Esophagus squamous epithelium (tissue), 5 donors: ENCODE measurements around the gene HRC. TPM values are rescaled to one million over a fixed set of nuclear protein-coding genes. Genes with fewer than 3 reads are reported as not detected.

Experiments used
- DNase-seq: peaks from one replicate; lab custom pipeline; 2025; lab: John Stamatoyannopoulos, UW
- H3K27ac ChIP-seq, 4 donors: fragments of 200-600 bp; sonication (generic); one replicate each; pipeline ENCODE4 v1.5.1; 2016 to 2019; ENCODE audit warnings: mild to moderate bottlenecking in 1 of 4
- H3K27me3 ChIP-seq, 4 donors: fragments of 200-600 bp; sonication (generic); 1 replicate in 3 of 4; 2 replicates in 1 of 4; pipeline versions ENCODE4 v1.5.1 to v1.6.0; 2017 to 2021; ENCODE audit warnings: antibody characterized with exemption in 1 of 4
- H3K36me3 ChIP-seq, 3 donors: fragments of 200-600 bp; sonication (generic); one replicate each; pipeline ENCODE4 v1.5.1; 2016 to 2019
- H3K4me1 ChIP-seq, 3 donors: fragments of 200-600 bp; sonication (generic); one replicate each; pipeline ENCODE4 v1.5.1; 2017 to 2019
- H3K4me3 ChIP-seq, 4 donors: fragments of 200-600 bp; sonication (generic); 1 replicate in 3 of 4; 2 replicates in 1 of 4; pipeline ENCODE4 v1.5.1; 2016 to 2019; ENCODE audit warnings: mild to moderate bottlenecking in 2 of 4, moderate library complexity in 1 of 4
- H3K9me3 ChIP-seq, 3 donors: fragments of 200-600 bp; sonication (generic); one replicate each; pipeline ENCODE4 v1.5.1; 2016 to 2019
- CTCF ChIP-seq, 6 experiments: fragments of 450-650 bp in 4 of 6; fragments of 200-600 bp in 2 of 6; sonication (generic) in 2 of 6; IDR thresholded peaks; one replicate each; pipeline ENCODE4 v1.5.1; 2016 to 2019; ENCODE audit warnings: antibody characterized with exemption in 6 of 6, mild to moderate bottlenecking in 4 of 6, moderate library complexity in 4 of 6
- POLR2A ChIP-seq, 4 donors: fragments of 450-650 bp; IDR thresholded peaks; one replicate each; pipeline ENCODE4 v1.6.1; 2017; ENCODE audit warnings: antibody characterized with exemption in 4 of 4, mild to moderate bottlenecking in 4 of 4, moderate library complexity in 3 of 4
- WGBS, 2 donors: methylation state at CpG; one replicate each; pipeline ENCODE4 v1.1.5; 2018; 5-methylcytosine and 5-hydroxymethylcytosine counted together
- intact Hi-C: fragments of 100-400 bp; cut with DNase I; formaldehyde crosslinking; loops from one replicate; pipeline ENCODE4 v1.15.0; 2022
- total RNA-seq, 4 donors: library from RNA; depleted of rRNA; stranded (reverse); fragments of >200 nt; gene quantifications; one replicate each; pipeline ENCODE4 v1.1.0, GENCODE V29; 2016
- donor health status: DM: yes; HTN: yes; CAD: no.

HRC gene
- total RNA-seq, 4 donors from 2014 or later, result 0.13 to 1.1 (median 0.38) TPM

GRCh38 chr19:49135686-49136085 lies 19.5 kb downstream of the HRC start:
- TF ChIP-seq CTCF (IDR thresholded peaks at IDR 0.05) (no peak), POLR2A (IDR thresholded peaks at IDR 0.05) (no peak)
- Histone ChIP-seq H3K9me3 (no peaks in the 10 kb centered on the region), H3K36me3 (peaks cover 0 to 15% (median 0%) of the 10 kb centered on the region in 3 donors), H3K4me3 (peak overlapping the region in 1 of 4 donors; percentile 12), H3K27ac (peak overlapping the region; percentile 56 to 84 (median 78)), H3K27me3 (peaks cover 0 to 3% (median 0%) of the 10 kb centered on the region in 4 donors), H3K4me1 (peaks cover 0 to 49% (median 22%) of the 10 kb centered on the region in 3 donors)
- 83% methylated on average over 2 of the region's 5 CpGs; no CpG with 5 or more reads in 1 of the 2 donors for WGBS, 2 donors
- DNase-seq, result no peak
- intact Hi-C loops, result no loop called here

GRCh38 chr19:49133621-49134454 lies 21.4 kb downstream of the HRC start:
- Histone ChIP-seq H3K4me3 (peak overlapping the region in 3 of 4 donors; percentile 30 to 39 (median 31)), H3K36me3 (peaks cover 0 to 25% (median 0%) of the 10 kb centered on the region in 3 donors), H3K9me3 (no peaks in the 10 kb centered on the region), H3K27me3 (peaks cover 0 to 3% (median 0%) of the 10 kb centered on the region in 4 donors), H3K27ac (peak overlapping the region; percentile 28 to 81 (median 70)), H3K4me1 (peaks cover 0 to 54% (median 23%) of the 10 kb centered on the region in 3 donors)
- intact Hi-C loops, result no loop called here
- no peak for TF ChIP-seq CTCF (IDR thresholded peaks at IDR 0.05)
- TF ChIP-seq POLR2A (IDR thresholded peaks at IDR 0.05), result no peak
- DNase-seq, result no peak
- 25 to 44% methylated on average over 37 to 41 of the region's 42 CpGs for WGBS, 2 donors

- Histone ChIP-seq H3K4me1 (peaks cover 0 to 62% (median 28%) of the 10 kb centered on the region in 3 donors), H3K36me3 (peaks cover 0 to 25% (median 0%) of the 10 kb centered on the region in 3 donors), H3K4me3 (peak overlapping the region in 3 of 4 donors; percentile 30 to 39 (median 31)), H3K27ac (peak overlapping the region; percentile 14 to 81 (median 52)), H3K9me3 (no peaks in the 10 kb centered on the region), H3K27me3 (peaks cover 0 to 3% (median 0%) of the 10 kb centered on the region in 4 donors)
- intact Hi-C loops, result no loop called here
- 12% methylated on average over 16 to 24 of the region's 49 CpGs for WGBS, 2 donors
- DNase-seq, result no peak
- no peak for TF ChIP-seq CTCF (IDR thresholded peaks at IDR 0.05)
- TF ChIP-seq POLR2A (IDR thresholded peaks at IDR 0.05), result no peak
Observed at GRCh38 chr19:49132974-49133609, 22.1 kb downstream of the HRC start.

- Histone ChIP-seq H3K9me3 (no peaks in the 10 kb centered on the region), H3K4me3 (no peak overlapping the region), H3K27ac (no peak overlapping the region), H3K36me3 (peaks cover 0 to 25% (median 0%) of the 10 kb centered on the region in 3 donors), H3K4me1 (peaks cover 5 to 57% (median 23%) of the 10 kb centered on the region in 3 donors), H3K27me3 (no peaks in the 10 kb centered on the region)
- no peak for DNase-seq
- TF ChIP-seq CTCF (IDR thresholded peaks at IDR 0.05), result no peak
- TF ChIP-seq POLR2A (IDR thresholded peaks at IDR 0.05), result no peak
- 80 to 92% methylated on average over 12 to 20 of the region's 24 CpGs for WGBS, 2 donors
- intact Hi-C loops, result no loop called here
Observed at GRCh38 chr19:49130325-49130724, 24.9 kb downstream of the HRC start.

GRCh38 chr19:49129238-49129583 lies 26.0 kb downstream of the HRC start:
- intact Hi-C loops, result no loop called here
- Histone ChIP-seq H3K4me1 (peaks cover 5 to 57% (median 27%) of the 10 kb centered on the region in 3 donors), H3K36me3 (peaks cover 0 to 15% (median 0%) of the 10 kb centered on the region in 3 donors), H3K4me3 (no peak overlapping the region), H3K9me3 (no peaks in the 10 kb centered on the region), H3K27ac (no peak overlapping the region), H3K27me3 (no peaks in the 10 kb centered on the region)
- TF ChIP-seq CTCF (IDR thresholded peaks at IDR 0.05), result no peak
- no peak for TF ChIP-seq POLR2A (IDR thresholded peaks at IDR 0.05)
- 70 to 76% methylated on average over 11 to 12 of the region's 16 CpGs for WGBS, 2 donors
- DNase-seq, result no peak
